GM12878 (cell line): ENCODE measurements around the gene COL5A1. TPM values are rescaled to one million over a fixed set of nuclear protein-coding genes. Genes with fewer than 3 reads are reported as not detected.

Experiments
- ATAC-seq: fragments of 200-7000 bp; cut with Tn5 transposase; 3 replicates; pipeline ENCODE4 v1.9.1; 2020; ENCODE audit warnings: mild to moderate bottlenecking, moderate library complexity
- BruUV-seq: library from RNA; stranded (reverse); fragments of 400-500 nt; replicated peaks from 2 replicates; lab custom pipeline; 2021; lab: Mats Ljungman, UMichigan
- CTCF ChIA-PET: fragments of 300-600 bp; sonication (Branson Sonifier 250); formaldehyde crosslinking; extraction: SDS; loops from one replicate; lab custom pipeline; 2021; ENCODE audit warnings: inconsistent platforms; lab: Yijun Ruan, JAX
- POLR2A ChIA-PET: fragments of 350-600 bp; formaldehyde crosslinking; extraction: SDS; loops from one replicate; lab custom pipeline; 2021; ENCODE audit warnings: inconsistent platforms; lab: Charles Lee
- RAD21 ChIA-PET: fragments of 300-600 bp; sonication (Branson Sonifier 250); formaldehyde crosslinking; loops from one replicate; lab custom pipeline; 2023; ENCODE audit warnings: antibody characterized with exemption; ENCODE audit not compliant: unreplicated experiment; lab: Charles Lee
- SMC1A ChIA-PET: fragments of 300-600 bp; sonication (Branson Sonifier 250); formaldehyde crosslinking; loops from one replicate; lab custom pipeline; 2023; ENCODE audit not compliant: unreplicated experiment, uncharacterized antibody; lab: Charles Lee
- DNase-seq: peaks from one replicate; pipeline ENCODE4 v3.0.0-alpha.2; 2011; ENCODE audit warnings: low read depth, low spot score
- FAIRE-seq: peaks from 3 replicates; lab custom pipeline; 2011; peaks lifted over from hg19 to GRCh38; lab: Jason Lieb, UNC
- H2AFZ ChIP-seq: 2 replicates; pipeline ENCODE4 v1.6.0; 2011; ENCODE audit warnings: low read depth, low read length, control low read depth; ENCODE audit not compliant: control insufficient read depth
- H3K27ac ChIP-seq: 2 replicates; pipeline ENCODE4 v1.5.1; 2011; ENCODE audit warnings: control low read depth; ENCODE audit not compliant: control insufficient read depth, insufficient read depth
- H3K27me3 ChIP-seq, 2 experiments: replicated peaks in 1 of 2; 2 replicates each; pipeline versions ENCODE4 v1.6.0 to v1.6.1; 2011; ENCODE audit warnings: low read length in 1 of 2; ENCODE audit not compliant: control insufficient read depth in 2 of 2, insufficient read depth in 2 of 2
- H3K36me3 ChIP-seq, 2 experiments: 2 replicates each; pipeline ENCODE4 v1.5.1; 2011; ENCODE audit warnings: low read length in 1 of 2; ENCODE audit not compliant: control insufficient read depth in 2 of 2, insufficient read depth in 2 of 2
- H3K4me1 ChIP-seq: 2 replicates; pipeline ENCODE4 v1.6.1; 2011; ENCODE audit warnings: mild to moderate bottlenecking, low read length, moderate library complexity, mixed read lengths; ENCODE audit not compliant: control insufficient read depth, insufficient read depth
- H3K4me2 ChIP-seq: 2 replicates; pipeline ENCODE4 v1.6.0; 2011; ENCODE audit warnings: control low read depth; ENCODE audit not compliant: control insufficient read depth, insufficient read depth
- H3K4me3 ChIP-seq: fragments of 200-600 bp; sonication (generic); 2 replicates; pipeline ENCODE4 v1.5.1; 2016
- H3K79me2 ChIP-seq: 2 replicates; pipeline ENCODE4 v1.6.0; 2011; ENCODE audit warnings: low read length; ENCODE audit not compliant: control insufficient read depth, insufficient read depth
- H3K9ac ChIP-seq: 2 replicates; pipeline ENCODE4 v1.8.0; 2011; ENCODE audit warnings: low read length, control low read depth, mixed read lengths; ENCODE audit not compliant: control insufficient read depth, insufficient read depth
- H3K9me3 ChIP-seq: replicated peaks from 3 replicates; pipeline ENCODE4 v1.5.1; 2011; ENCODE audit warnings: mild to moderate bottlenecking, low read length; ENCODE audit not compliant: control insufficient read depth, insufficient read depth
- H4K20me1 ChIP-seq: 2 replicates; pipeline ENCODE4 v1.6.0; 2011; ENCODE audit not compliant: control insufficient read depth, insufficient read depth
- BCL11A ChIP-seq: IDR thresholded peaks from 2 replicates; pipeline ENCODE4 v1.6.1; 2011; ENCODE audit warnings: low read depth, low read length
- CBFB ChIP-seq: IDR thresholded peaks from 2 replicates; pipeline ENCODE4 v1.6.1; 2016; ENCODE audit warnings: antibody characterized with exemption, low read depth
- ESRRA ChIP-seq: IDR thresholded peaks from 2 replicates; pipeline ENCODE4 v1.6.1; 2012; ENCODE audit warnings: mild to moderate bottlenecking, low read length, improper control_type of control experiment
- JUND ChIP-seq: IDR thresholded peaks from 2 replicates; pipeline ENCODE4 v1.6.1; 2012; ENCODE audit warnings: low read depth, mild to moderate bottlenecking, low read length, improper control_type of control experiment, moderate library complexity
- MYC ChIP-seq: IDR thresholded peaks from 2 replicates; pipeline ENCODE4 v1.6.1; 2011; ENCODE audit warnings: mild to moderate bottlenecking, low read length, moderate library complexity, inconsistent platforms; ENCODE audit not compliant: insufficient read depth, insufficient replicate concordance, insufficient read length, severe bottlenecking
- NBN ChIP-seq: fragments of 450-650 bp; IDR thresholded peaks from 2 replicates; pipeline ENCODE4 v1.6.1; 2016
- NR2C2 ChIP-seq: IDR thresholded peaks from 2 replicates; pipeline ENCODE4 v1.6.1; 2011; ENCODE audit warnings: borderline replicate concordance, low read depth; ENCODE audit not compliant: control insufficient read depth, insufficient read length
- TBL1XR1 ChIP-seq: IDR thresholded peaks from 2 replicates; pipeline ENCODE4 v1.6.1; 2012; ENCODE audit warnings: low read depth, low read length, improper control_type of control experiment
- ZSCAN29 ChIP-seq: fragments of 450-650 bp; IDR thresholded peaks from 2 replicates; pipeline ENCODE4 v1.6.1; 2017; ENCODE audit warnings: mild to moderate bottlenecking, moderate library complexity
- WGBS: methylation state at CpG from one replicate; pipeline ENCODE4 v1.1.6; 2016; ENCODE audit warnings: low lambda C conversion rate; ENCODE audit not compliant: insufficient replicate concordance, insufficient coverage; ENCODE audit errors: missing lambda C conversion rate; 5-methylcytosine and 5-hydroxymethylcytosine counted together
- in situ Hi-C: fragments of 300-500 bp; cut with MboI; formaldehyde crosslinking; loops from 9 replicates; pipeline ENCODE4 v1.14.3; 2018; ENCODE audit warnings: mixed read lengths
- intact Hi-C: fragments of 100-400 bp; cut with micrococcal nuclease; formaldehyde crosslinking; loops from one replicate; pipeline ENCODE4 v1.14.2; 2022; ENCODE audit not compliant: unreplicated experiment
- polyA plus RNA-seq, 11 experiments: library from polyadenylated mRNA; depleted of rRNA in 4 of 11; unstranded in 6 of 11; stranded (reverse) in 5 of 11; fragments of >200 nt; fragmentation: Nextera tagmentation in 4 of 11; fragmentation: Illumina TruSeq in 1 of 11; extraction: Ambion mirVana in 4 of 11; extraction: Trizol in 1 of 11; gene quantifications; 1 replicate in 1 of 11; 2 replicates in 10 of 11; pipeline versions ENCODE4 v1.2.1 to v1.2.3, GENCODE V29; 2011 to 2016; ENCODE audit warnings: inconsistent platforms in 2 of 11, missing spikeins in 2 of 11, low read depth in 1 of 11
- total RNA-seq, 4 experiments: library from RNA; depleted of rRNA in 3 of 4; stranded (reverse); fragments of >200 nt in 3 of 4; fragmentation: Illumina TruSeq in 1 of 4; extraction: Trizol in 1 of 4; gene quantifications; 2 replicates each; pipeline versions ENCODE4 v1.2.1 to v1.2.3, GENCODE V29; 2013 to 2021
- TF ChIP-seq, protein P1 (sequence below): fragments of 450-650 bp; formaldehyde crosslinking; IDR thresholded peaks from 2 replicates; pipeline ENCODE4 v1.4.0; 2022; ENCODE audit warnings: mild to moderate bottlenecking, moderate library complexity
- TF ChIP-seq, protein P2 (sequence below): fragments of 150-350 bp; IDR thresholded peaks from 2 replicates; pipeline ENCODE4 v1.6.1; 2014; ENCODE audit warnings: mild to moderate bottlenecking, low read depth, low read length
- TF ChIP-seq, protein P3 (sequence below), 3 experiments: IDR thresholded peaks in 2 of 3; conservative IDR thresholded peaks in 1 of 3; 2 replicates each; pipeline ENCODE4 v1.5.1; 2011; ENCODE audit warnings: low read depth in 3 of 3, low read length in 3 of 3, mild to moderate bottlenecking in 3 of 3, control low read depth in 2 of 3, moderate library complexity in 2 of 3, inconsistent platforms in 1 of 3, mixed read lengths in 1 of 3; ENCODE audit not compliant: control insufficient read depth in 2 of 3, insufficient read depth in 1 of 3; ENCODE audit errors: extremely low read depth in 1 of 3
- TF ChIP-seq, protein P4 (sequence below): IDR thresholded peaks from 2 replicates; pipeline ENCODE4 v1.6.1; 2011; ENCODE audit warnings: low read depth, low read length, improper control_type of control experiment, borderline replicate concordance
- TF ChIP-seq, protein P5 (sequence below): IDR thresholded peaks from 2 replicates; pipeline ENCODE4 v1.6.1; 2011; ENCODE audit warnings: mild to moderate bottlenecking, low read depth, low read length, moderate library complexity; ENCODE audit not compliant: insufficient replicate concordance

Gene COL5A1
- total and polyA plus RNA-seq, 10 of the 15 experiments (the other 5 are each of a cell fraction or from before 2014, with no cell fraction given): under 0.01 to 0.15 (median 0.13) TPM; not detected in 4

DNA sequence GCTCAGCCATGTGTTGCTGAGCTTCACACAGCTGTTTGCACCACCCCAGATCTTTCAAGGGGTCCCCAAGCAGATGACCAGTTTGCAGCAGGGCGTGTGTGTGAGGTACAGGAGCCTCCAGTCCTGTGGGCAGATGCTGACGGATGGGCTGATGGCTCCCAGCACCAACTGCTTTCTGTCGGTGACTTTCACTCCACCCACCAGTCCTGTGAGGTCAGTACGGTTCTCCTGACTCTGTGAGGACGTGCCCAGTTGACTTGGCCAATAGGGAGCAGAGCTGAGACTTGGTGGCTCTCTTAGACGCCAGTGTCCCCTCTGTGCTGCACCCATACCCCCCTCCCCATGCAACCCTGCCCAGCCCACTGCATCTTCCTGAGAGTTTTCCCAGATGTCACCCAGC lies 19.7 kb downstream of the COL5A1 start:
- no peaks in the 10 kb centered on the region for H3K4me1 ChIP-seq
- H3K36me3 ChIP-seq: no peaks in the 10 kb centered on the region
- ChIA-PET POLR2A (no interaction called here), SMC1A (no interaction called here), CTCF (interaction anchor here (0.7 kb wide), 1 partner anchor 25 kb away, joined by 3 read pairs; no protein-coding TSS in a partner anchor), RAD21 (no interaction called here)
- no peak overlapping the region for H3K27ac ChIP-seq
- H3K9ac ChIP-seq: no peak overlapping the region
- no peaks in the 10 kb centered on the region for H4K20me1 ChIP-seq
- no peak for ATAC-seq
- BruUV-seq: no TSS peak
- no peak overlapping the region for H3K4me2 ChIP-seq
- 31% methylated on average over 6 of the region's 6 CpGs for WGBS
- no peak overlapping the region for H3K4me3 ChIP-seq
- no peaks in the 10 kb centered on the region for H3K79me2 ChIP-seq
- no peak overlapping the region for H2AFZ ChIP-seq
- no peak for DNase-seq
- H3K27me3 ChIP-seq: no peaks in the 10 kb centered on the region; a peak in 1 of 4 replicates
- peaks cover 4% of the 10 kb centered on the region; the same call in 2 of the 3 replicates for H3K9me3 ChIP-seq
- intact Hi-C loops: no loop called here
- in situ Hi-C loops: no loop called here
- no peak for FAIRE-seq
- TF ChIP-seq, protein P1, sequence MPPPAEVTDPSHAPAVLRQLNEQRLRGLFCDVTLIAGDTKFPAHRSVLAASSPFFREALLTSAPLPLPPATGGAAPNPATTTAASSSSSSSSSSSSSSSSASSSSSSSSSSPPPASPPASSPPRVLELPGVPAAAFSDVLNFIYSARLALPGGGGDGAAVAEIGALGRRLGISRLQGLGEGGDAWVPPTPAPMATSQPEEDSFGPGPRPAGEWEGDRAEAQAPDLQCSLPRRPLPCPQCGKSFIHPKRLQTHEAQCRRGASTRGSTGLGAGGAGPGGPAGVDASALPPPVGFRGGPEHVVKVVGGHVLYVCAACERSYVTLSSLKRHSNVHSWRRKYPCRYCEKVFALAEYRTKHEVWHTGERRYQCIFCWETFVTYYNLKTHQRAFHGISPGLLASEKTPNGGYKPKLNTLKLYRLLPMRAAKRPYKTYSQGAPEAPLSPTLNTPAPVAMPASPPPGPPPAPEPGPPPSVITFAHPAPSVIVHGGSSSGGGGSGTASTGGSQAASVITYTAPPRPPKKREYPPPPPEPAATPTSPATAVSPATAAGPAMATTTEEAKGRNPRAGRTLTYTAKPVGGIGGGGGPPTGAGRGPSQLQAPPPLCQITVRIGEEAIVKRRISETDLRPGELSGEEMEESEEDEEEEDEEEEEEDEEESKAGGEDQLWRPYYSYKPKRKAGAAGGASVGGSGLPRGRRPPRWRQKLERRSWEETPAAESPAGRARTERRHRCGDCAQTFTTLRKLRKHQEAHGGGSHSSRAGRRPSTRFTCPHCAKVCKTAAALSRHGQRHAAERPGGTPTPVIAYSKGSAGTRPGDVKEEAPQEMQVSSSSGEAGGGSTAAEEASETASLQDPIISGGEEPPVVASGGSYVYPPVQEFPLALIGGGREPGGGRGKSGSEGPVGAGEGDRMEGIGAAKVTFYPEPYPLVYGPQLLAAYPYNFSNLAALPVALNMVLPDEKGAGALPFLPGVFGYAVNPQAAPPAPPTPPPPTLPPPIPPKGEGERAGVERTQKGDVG (CRISPR knock-in tag): no peak
- no peak for TF ChIP-seq NBN
- TF ChIP-seq, protein P2, sequence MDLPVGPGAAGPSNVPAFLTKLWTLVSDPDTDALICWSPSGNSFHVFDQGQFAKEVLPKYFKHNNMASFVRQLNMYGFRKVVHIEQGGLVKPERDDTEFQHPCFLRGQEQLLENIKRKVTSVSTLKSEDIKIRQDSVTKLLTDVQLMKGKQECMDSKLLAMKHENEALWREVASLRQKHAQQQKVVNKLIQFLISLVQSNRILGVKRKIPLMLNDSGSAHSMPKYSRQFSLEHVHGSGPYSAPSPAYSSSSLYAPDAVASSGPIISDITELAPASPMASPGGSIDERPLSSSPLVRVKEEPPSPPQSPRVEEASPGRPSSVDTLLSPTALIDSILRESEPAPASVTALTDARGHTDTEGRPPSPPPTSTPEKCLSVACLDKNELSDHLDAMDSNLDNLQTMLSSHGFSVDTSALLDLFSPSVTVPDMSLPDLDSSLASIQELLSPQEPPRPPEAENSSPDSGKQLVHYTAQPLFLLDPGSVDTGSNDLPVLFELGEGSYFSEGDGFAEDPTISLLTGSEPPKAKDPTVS: no peak
- TF ChIP-seq, protein P3, sequence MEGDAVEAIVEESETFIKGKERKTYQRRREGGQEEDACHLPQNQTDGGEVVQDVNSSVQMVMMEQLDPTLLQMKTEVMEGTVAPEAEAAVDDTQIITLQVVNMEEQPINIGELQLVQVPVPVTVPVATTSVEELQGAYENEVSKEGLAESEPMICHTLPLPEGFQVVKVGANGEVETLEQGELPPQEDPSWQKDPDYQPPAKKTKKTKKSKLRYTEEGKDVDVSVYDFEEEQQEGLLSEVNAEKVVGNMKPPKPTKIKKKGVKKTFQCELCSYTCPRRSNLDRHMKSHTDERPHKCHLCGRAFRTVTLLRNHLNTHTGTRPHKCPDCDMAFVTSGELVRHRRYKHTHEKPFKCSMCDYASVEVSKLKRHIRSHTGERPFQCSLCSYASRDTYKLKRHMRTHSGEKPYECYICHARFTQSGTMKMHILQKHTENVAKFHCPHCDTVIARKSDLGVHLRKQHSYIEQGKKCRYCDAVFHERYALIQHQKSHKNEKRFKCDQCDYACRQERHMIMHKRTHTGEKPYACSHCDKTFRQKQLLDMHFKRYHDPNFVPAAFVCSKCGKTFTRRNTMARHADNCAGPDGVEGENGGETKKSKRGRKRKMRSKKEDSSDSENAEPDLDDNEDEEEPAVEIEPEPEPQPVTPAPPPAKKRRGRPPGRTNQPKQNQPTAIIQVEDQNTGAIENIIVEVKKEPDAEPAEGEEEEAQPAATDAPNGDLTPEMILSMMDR (IDR thresholded peaks at IDR 0.05 in 2 of 3, conservative IDR thresholded peaks at IDR 0.05 in 1 of 3; ENCODE audit: control insufficient read depth in 2 of 3, extremely low read depth in 1 of 3, insufficient read depth in 1 of 3, low read depth in 3 of 3, low read length in 3 of 3): no peak
- no peak for TF ChIP-seq ZSCAN29
- TF ChIP-seq MYC: no peak
- TF ChIP-seq TBL1XR1: no peak
- TF ChIP-seq BCL11A: no peak
- TF ChIP-seq, protein P4, sequence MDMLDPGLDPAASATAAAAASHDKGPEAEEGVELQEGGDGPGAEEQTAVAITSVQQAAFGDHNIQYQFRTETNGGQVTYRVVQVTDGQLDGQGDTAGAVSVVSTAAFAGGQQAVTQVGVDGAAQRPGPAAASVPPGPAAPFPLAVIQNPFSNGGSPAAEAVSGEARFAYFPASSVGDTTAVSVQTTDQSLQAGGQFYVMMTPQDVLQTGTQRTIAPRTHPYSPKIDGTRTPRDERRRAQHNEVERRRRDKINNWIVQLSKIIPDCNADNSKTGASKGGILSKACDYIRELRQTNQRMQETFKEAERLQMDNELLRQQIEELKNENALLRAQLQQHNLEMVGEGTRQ: no peak
- TF ChIP-seq NR2C2: no peak
- no peak for TF ChIP-seq ESRRA
- TF ChIP-seq, protein P5, sequence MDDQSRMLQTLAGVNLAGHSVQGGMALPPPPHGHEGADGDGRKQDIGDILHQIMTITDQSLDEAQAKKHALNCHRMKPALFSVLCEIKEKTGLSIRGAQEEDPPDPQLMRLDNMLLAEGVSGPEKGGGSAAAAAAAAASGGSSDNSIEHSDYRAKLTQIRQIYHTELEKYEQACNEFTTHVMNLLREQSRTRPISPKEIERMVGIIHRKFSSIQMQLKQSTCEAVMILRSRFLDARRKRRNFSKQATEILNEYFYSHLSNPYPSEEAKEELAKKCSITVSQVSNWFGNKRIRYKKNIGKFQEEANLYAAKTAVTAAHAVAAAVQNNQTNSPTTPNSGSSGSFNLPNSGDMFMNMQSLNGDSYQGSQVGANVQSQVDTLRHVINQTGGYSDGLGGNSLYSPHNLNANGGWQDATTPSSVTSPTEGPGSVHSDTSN: no peak
- no peak for TF ChIP-seq CBFB
- TF ChIP-seq JUND: no peak
